ENCODE results near the gene MYH4.

DNA sequence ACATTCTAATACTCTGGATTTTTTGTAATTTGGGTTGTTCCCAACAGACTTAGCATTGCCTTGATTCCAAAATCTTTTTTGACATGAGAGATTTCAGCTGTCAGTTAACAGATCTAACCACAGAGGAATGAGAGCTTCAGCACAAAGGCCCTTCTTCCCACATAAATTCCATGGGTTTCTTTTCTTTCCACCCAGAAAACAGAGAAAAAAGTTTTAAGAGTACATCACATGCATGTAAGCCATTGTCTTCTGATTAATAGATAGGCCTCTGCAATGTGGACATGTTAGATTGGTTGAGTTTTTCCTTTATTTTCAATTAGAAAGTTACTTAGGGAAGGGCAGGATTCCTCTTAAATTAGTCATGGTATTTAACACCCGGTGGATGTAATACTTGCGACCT, 48.5 kb downstream of the MYH4 start:
- TF ChIP-seq, protein P1, sequence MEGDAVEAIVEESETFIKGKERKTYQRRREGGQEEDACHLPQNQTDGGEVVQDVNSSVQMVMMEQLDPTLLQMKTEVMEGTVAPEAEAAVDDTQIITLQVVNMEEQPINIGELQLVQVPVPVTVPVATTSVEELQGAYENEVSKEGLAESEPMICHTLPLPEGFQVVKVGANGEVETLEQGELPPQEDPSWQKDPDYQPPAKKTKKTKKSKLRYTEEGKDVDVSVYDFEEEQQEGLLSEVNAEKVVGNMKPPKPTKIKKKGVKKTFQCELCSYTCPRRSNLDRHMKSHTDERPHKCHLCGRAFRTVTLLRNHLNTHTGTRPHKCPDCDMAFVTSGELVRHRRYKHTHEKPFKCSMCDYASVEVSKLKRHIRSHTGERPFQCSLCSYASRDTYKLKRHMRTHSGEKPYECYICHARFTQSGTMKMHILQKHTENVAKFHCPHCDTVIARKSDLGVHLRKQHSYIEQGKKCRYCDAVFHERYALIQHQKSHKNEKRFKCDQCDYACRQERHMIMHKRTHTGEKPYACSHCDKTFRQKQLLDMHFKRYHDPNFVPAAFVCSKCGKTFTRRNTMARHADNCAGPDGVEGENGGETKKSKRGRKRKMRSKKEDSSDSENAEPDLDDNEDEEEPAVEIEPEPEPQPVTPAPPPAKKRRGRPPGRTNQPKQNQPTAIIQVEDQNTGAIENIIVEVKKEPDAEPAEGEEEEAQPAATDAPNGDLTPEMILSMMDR (IDR thresholded peaks at IDR 0.05) = no peak
- no peak for TF ChIP-seq EP300 (IDR thresholded peaks at IDR 0.05)
